DOHH2 (cell line): ENCODE results near the gene AGBL1.
A peak's percentile ranks its signal among the peaks of the same experiment; 100 is the strongest.

ENCODE experiments used
- H3F3A ChIP-seq: fragments of 200-600 bp; sonication (generic), shearing (Covaris generic); 2 replicates; pipeline ENCODE4 v1.6.0; 2016; ENCODE audit warnings: antibody characterized with exemption, mild to moderate bottlenecking; ENCODE audit not compliant: control insufficient read depth, insufficient read depth
- H3K27ac ChIP-seq: fragments of 200-600 bp; sonication (generic); 2 replicates; pipeline ENCODE4 v1.5.1; 2014; ENCODE audit warnings: low read depth, mild to moderate bottlenecking, low read length, moderate library complexity
- H3K27me3 ChIP-seq: fragments of 200-600 bp; sonication (generic); 2 replicates; pipeline ENCODE4 v1.6.1; 2014; ENCODE audit warnings: mild to moderate bottlenecking, low read length, mixed read lengths; ENCODE audit not compliant: control insufficient read depth
- H3K36me3 ChIP-seq: fragments of 200-600 bp; sonication (generic); 2 replicates; pipeline ENCODE4 v1.6.1; 2014; ENCODE audit warnings: mild to moderate bottlenecking, low read length, moderate library complexity, mixed read lengths; ENCODE audit not compliant: control insufficient read depth
- H3K4me1 ChIP-seq: fragments of 200-600 bp; sonication (generic); 2 replicates; pipeline ENCODE4 v1.6.1; 2014; ENCODE audit warnings: mild to moderate bottlenecking, low read length, mixed read lengths; ENCODE audit not compliant: control insufficient read depth
- H3K4me2 ChIP-seq: fragments of 200-600 bp; sonication (generic); 2 replicates; pipeline ENCODE4 v1.6.0; 2014; ENCODE audit warnings: mild to moderate bottlenecking, low read length, moderate library complexity
- H3K4me3 ChIP-seq: fragments of 200-600 bp; sonication (generic); 2 replicates; pipeline ENCODE4 v1.5.1; 2014; ENCODE audit warnings: mild to moderate bottlenecking, low read length, mixed read lengths
- H3K79me2 ChIP-seq: fragments of 200-600 bp; sonication (generic); 2 replicates; pipeline ENCODE4 v1.6.1; 2014; ENCODE audit warnings: mild to moderate bottlenecking, low read length, mixed read lengths; ENCODE audit not compliant: control insufficient read depth
- H3K9me2 ChIP-seq: fragments of 200-600 bp; sonication (generic); replicated peaks from 2 replicates; pipeline ENCODE4 v1.6.1; 2014; ENCODE audit warnings: mild to moderate bottlenecking, low read length, mixed read lengths; ENCODE audit not compliant: control insufficient read depth
- H3K9me3 ChIP-seq: fragments of 200-600 bp; sonication (generic); 2 replicates; pipeline ENCODE4 v1.6.1; 2014; ENCODE audit warnings: antibody characterized with exemption, low read length, mixed read lengths; ENCODE audit not compliant: control insufficient read depth, insufficient read depth
- H4K20me1 ChIP-seq: fragments of 200-600 bp; sonication (generic); 2 replicates; pipeline ENCODE4 v1.6.0; 2014; ENCODE audit warnings: low read depth, mild to moderate bottlenecking, antibody characterized with exemption, low read length, moderate library complexity; ENCODE audit not compliant: control insufficient read depth, insufficient read depth
- CTCF ChIP-seq: fragments of 200-600 bp; sonication (generic); IDR thresholded peaks from one replicate; pipeline ENCODE4 v1.5.1; 2014; ENCODE audit warnings: antibody characterized with exemption, mild to moderate bottlenecking, low read depth, low read length; ENCODE audit not compliant: poor library complexity, severe bottlenecking
- EZH2phosphoT487 ChIP-seq: fragments of 200-600 bp; sonication (generic); IDR thresholded peaks from 2 replicates; pipeline ENCODE4 v1.6.1; 2017; ENCODE audit warnings: borderline replicate concordance, mild to moderate bottlenecking, antibody characterized with exemption, low read length, moderate library complexity, mixed read lengths

The AGBL1 gene

GRCh38 chr15:86138798-86139197 is 59.1 kb downstream of the AGBL1 start:
- TF ChIP-seq CTCF (no peak), EZH2phosphoT487 (no peak)
- Histone ChIP-seq H3K36me3 (no peaks in the 10 kb centered on the region), H3K27ac (no peak overlapping the region), H3K27me3 (no peaks in the 10 kb centered on the region), H4K20me1 (no peaks in the 10 kb centered on the region), H3K4me3 (no peak overlapping the region), H3K9me2 (no peaks in the 10 kb centered on the region), H3K4me1 (no peaks in the 10 kb centered on the region), H3K9me3 (no peaks in the 10 kb centered on the region), H3K79me2 (no peaks in the 10 kb centered on the region), H3K4me2 (no peak overlapping the region), H3F3A (no peaks in the 10 kb centered on the region)

DNA sequence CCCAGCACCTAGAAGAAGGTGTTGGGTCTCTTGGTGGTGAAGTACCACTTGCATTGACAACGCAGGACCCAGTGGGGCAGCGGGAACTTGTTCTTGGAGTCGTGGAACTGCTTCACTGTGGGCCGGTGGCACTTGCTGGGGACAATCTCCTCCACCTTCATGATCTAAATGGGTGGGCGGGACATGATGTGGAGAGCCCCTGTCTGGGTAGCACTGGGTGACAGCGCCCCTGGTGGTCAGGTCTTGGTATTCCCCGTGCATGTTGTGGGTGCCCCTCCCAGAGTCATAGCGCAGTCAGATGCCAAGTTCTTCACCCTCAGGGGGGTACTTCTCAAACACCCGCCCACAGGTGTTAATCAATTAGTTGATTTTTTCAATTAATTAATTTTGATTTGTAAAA is 60.2 kb downstream of the AGBL1 start:
- no peaks in the 10 kb centered on the region for H3K36me3 ChIP-seq
- H3K9me3 ChIP-seq, result no peaks in the 10 kb centered on the region

GRCh38 chr15:86154705-86155104 is 75.0 kb downstream of the AGBL1 start:
- Histone ChIP-seq H4K20me1 (no peaks in the 10 kb centered on the region), H3K27me3 (no peaks in the 10 kb centered on the region), H3K9me3 (no peaks in the 10 kb centered on the region), H3K36me3 (no peaks in the 10 kb centered on the region), H3K9me2 (no peaks in the 10 kb centered on the region), H3K4me3 (no peak overlapping the region), H3K4me2 (no peak overlapping the region), H3K79me2 (no peaks in the 10 kb centered on the region), H3K27ac (no peak overlapping the region), H3F3A (no peaks in the 10 kb centered on the region), H3K4me1 (no peaks in the 10 kb centered on the region)
- TF ChIP-seq CTCF (no peak), EZH2phosphoT487 (no peak)

More for the DNA sequence above, 60.2 kb downstream of the AGBL1 start:
- Histone ChIP-seq H3K27ac (no peak overlapping the region), H3K4me2 (no peak overlapping the region), H3K4me3 (no peak overlapping the region), H3F3A (no peaks in the 10 kb centered on the region), H3K79me2 (no peaks in the 10 kb centered on the region), H3K9me2 (no peaks in the 10 kb centered on the region), H3K27me3 (no peaks in the 10 kb centered on the region), H4K20me1 (no peaks in the 10 kb centered on the region), H3K4me1 (no peaks in the 10 kb centered on the region)
- TF ChIP-seq CTCF (peak; percentile 57), EZH2phosphoT487 (no peak)

GRCh38 chr15:86155551-86155950 is 75.9 kb downstream of the AGBL1 start:
- H3K4me1 ChIP-seq, result no peaks in the 10 kb centered on the region
- H3K27ac ChIP-seq, result no peak overlapping the region
- no peak overlapping the region for H3K4me2 ChIP-seq
- no peaks in the 10 kb centered on the region for H4K20me1 ChIP-seq
- H3K9me3 ChIP-seq, result no peaks in the 10 kb centered on the region
- H3K4me3 ChIP-seq, result no peak overlapping the region
- H3F3A ChIP-seq, result no peaks in the 10 kb centered on the region
- TF ChIP-seq CTCF (no peak), EZH2phosphoT487 (no peak)
- H3K36me3 ChIP-seq, result no peaks in the 10 kb centered on the region
- H3K79me2 ChIP-seq, result no peaks in the 10 kb centered on the region
- H3K27me3 ChIP-seq, result no peaks in the 10 kb centered on the region
- H3K9me2 ChIP-seq, result no peaks in the 10 kb centered on the region
